ENCODE measurements around the gene F10.

DNA sequence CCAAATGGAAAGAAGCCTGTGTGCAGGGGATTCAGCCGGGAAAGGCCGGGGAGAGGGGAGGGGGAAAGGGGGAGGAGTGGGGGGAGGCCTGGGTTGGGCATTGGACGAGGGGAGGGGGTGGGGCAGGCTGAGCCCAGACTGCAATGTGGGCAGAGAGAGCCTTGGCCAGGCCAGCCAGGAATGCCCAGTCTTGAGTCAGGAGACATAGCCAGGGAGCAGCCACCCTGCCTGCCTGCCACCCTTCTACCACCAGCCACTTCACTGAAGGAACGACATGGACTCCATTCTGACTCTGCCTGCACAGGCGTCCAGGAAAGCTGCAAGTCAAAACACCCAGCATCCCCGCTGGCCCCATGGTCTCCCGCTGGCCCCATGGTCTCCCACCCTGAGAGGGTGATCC lies 36.3 kb downstream of the F10 start:
- TF ChIP-seq RFX5 (IDR thresholded peaks at IDR 0.05; ENCODE audit: low read length) (no peak), USF1 (IDR thresholded peaks at IDR 0.05; ENCODE audit: borderline replicate concordance, low read depth) (no peak), EP300 (IDR thresholded peaks at IDR 0.05; ENCODE audit: borderline replicate concordance in 1 of 2, low read depth in 1 of 2, low read length in 1 of 2) (no peak), POLR2AphosphoS5 (IDR thresholded peaks at IDR 0.05; ENCODE audit: low read depth, low read length) (no peak), MAX (IDR thresholded peaks at IDR 0.05; ENCODE audit: low read depth) (no peak), RAD21 (IDR thresholded peaks at IDR 0.05; ENCODE audit: low read length) (no peak), GABPA (IDR thresholded peaks at IDR 0.05; ENCODE audit: low read depth) (no peak), IRF3 (IDR thresholded peaks at IDR 0.05; ENCODE audit: low read depth, low read length) (no peak), RXRA (IDR thresholded peaks at IDR 0.05; ENCODE audit: borderline replicate concordance, low read depth) (no peak), SMC3 (IDR thresholded peaks at IDR 0.05; ENCODE audit: low read depth, low read length) (no peak), MXI1 (IDR thresholded peaks at IDR 0.05; ENCODE audit: low read depth, low read length) (no peak), YY1 (IDR thresholded peaks at IDR 0.05; ENCODE audit: low read depth) (no peak), SIN3A (IDR thresholded peaks at IDR 0.05; ENCODE audit: borderline replicate concordance, low read depth, low read length) (no peak)
- TF ChIP-seq, protein P1, sequence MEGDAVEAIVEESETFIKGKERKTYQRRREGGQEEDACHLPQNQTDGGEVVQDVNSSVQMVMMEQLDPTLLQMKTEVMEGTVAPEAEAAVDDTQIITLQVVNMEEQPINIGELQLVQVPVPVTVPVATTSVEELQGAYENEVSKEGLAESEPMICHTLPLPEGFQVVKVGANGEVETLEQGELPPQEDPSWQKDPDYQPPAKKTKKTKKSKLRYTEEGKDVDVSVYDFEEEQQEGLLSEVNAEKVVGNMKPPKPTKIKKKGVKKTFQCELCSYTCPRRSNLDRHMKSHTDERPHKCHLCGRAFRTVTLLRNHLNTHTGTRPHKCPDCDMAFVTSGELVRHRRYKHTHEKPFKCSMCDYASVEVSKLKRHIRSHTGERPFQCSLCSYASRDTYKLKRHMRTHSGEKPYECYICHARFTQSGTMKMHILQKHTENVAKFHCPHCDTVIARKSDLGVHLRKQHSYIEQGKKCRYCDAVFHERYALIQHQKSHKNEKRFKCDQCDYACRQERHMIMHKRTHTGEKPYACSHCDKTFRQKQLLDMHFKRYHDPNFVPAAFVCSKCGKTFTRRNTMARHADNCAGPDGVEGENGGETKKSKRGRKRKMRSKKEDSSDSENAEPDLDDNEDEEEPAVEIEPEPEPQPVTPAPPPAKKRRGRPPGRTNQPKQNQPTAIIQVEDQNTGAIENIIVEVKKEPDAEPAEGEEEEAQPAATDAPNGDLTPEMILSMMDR (IDR thresholded peaks at IDR 0.05) = no peak
